GM23338 (cell line): ENCODE data around the gene ARHGEF39. TPM values are rescaled to one million over a fixed set of nuclear protein-coding genes. Genes with fewer than 3 reads are reported as not detected.

Experiments
- CREB1 ChIP-seq: fragments of 250-450 bp; sonication (Bioruptor Pico); IDR thresholded peaks from 2 replicates; pipeline ENCODE4 v1.5.0; 2020; ENCODE audit warnings: low read depth, mild to moderate bottlenecking, moderate library complexity
- EZH2phosphoT487 ChIP-seq: fragments of 200-600 bp; sonication (generic); IDR thresholded peaks from one replicate; pipeline ENCODE4 v1.8.1; 2018; ENCODE audit warnings: antibody characterized with exemption; ENCODE audit not compliant: unreplicated experiment
- JUNB ChIP-seq: IDR thresholded peaks from one replicate; pipeline ENCODE4 v1.6.1; 2016; ENCODE audit warnings: antibody characterized with exemption; ENCODE audit not compliant: unreplicated experiment
- NANOG ChIP-seq: IDR thresholded peaks from 2 replicates; pipeline ENCODE4 v1.6.1; 2016; ENCODE audit warnings: antibody characterized with exemption, borderline replicate concordance
- POLR2AphosphoS5 ChIP-seq: IDR thresholded peaks from 2 replicates; pipeline ENCODE4 v1.6.1; 2016; ENCODE audit warnings: antibody characterized with exemption, low read depth
- STAT1 ChIP-seq: IDR thresholded peaks from one replicate; pipeline ENCODE4 v1.6.1; 2016; ENCODE audit warnings: antibody characterized with exemption; ENCODE audit not compliant: unreplicated experiment
- polyA plus RNA-seq: library from polyadenylated mRNA; unstranded; fragments of >200 nt; fragmentation: Nextera tagmentation; extraction: Ambion mirVana; gene quantifications from 2 replicates; pipeline ENCODE4 v1.2.1, GENCODE V29; 2016
- total RNA-seq: library from RNA; depleted of rRNA; stranded (reverse); fragments of >200 nt; shearing (Covaris generic); gene quantifications from 2 replicates; pipeline ENCODE4 v1.2.3, GENCODE V29; 2014
- TF ChIP-seq, protein P1 (sequence below): fragments of 250-450 bp; sonication (Bioruptor Pico); IDR thresholded peaks from 2 replicates; pipeline ENCODE4 v1.5.0; 2020; ENCODE audit warnings: mild to moderate bottlenecking, moderate library complexity
- TF ChIP-seq, protein P2 (sequence below): IDR thresholded peaks from 2 replicates; pipeline ENCODE4 v1.6.1; 2016; ENCODE audit warnings: antibody characterized with exemption
- TF ChIP-seq, protein P3 (sequence below), 2 experiments: fragments of 200-600 bp in 1 of 2; sonication (generic) in 1 of 2; conservative IDR thresholded peaks; 2 replicates each; pipeline versions ENCODE4 v1.5.1 to v1.6.1; 2016 to 2017; ENCODE audit warnings: antibody characterized with exemption in 2 of 2, low read depth in 2 of 2, mild to moderate bottlenecking in 2 of 2, moderate library complexity in 1 of 2

ARHGEF39 gene
- total and polyA plus RNA-seq, 2 experiments from 2014 or later = 16.8 to 31.0 TPM

DNA sequence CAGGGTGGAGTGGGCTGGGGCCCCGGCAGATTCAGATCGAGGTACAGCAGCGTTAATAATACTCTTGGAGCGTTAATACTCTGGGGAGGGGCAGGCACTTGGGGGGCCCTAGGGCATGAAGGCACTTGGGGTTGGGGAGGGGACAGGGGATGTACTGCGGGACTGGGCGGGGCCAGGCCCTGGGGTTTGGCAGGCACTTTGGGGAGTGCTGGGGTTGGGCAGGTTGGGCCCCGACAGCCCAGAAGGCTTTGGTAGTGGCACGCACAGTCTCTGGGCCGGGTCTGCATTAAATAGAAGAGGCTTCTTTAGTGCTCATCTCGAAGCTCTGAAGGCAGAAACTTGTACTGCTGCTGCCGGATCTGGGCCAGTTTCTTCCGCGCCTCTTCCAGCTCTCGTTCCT, 32.5 kb upstream of the ARHGEF39 start (continued):
- TF ChIP-seq, protein P1, sequence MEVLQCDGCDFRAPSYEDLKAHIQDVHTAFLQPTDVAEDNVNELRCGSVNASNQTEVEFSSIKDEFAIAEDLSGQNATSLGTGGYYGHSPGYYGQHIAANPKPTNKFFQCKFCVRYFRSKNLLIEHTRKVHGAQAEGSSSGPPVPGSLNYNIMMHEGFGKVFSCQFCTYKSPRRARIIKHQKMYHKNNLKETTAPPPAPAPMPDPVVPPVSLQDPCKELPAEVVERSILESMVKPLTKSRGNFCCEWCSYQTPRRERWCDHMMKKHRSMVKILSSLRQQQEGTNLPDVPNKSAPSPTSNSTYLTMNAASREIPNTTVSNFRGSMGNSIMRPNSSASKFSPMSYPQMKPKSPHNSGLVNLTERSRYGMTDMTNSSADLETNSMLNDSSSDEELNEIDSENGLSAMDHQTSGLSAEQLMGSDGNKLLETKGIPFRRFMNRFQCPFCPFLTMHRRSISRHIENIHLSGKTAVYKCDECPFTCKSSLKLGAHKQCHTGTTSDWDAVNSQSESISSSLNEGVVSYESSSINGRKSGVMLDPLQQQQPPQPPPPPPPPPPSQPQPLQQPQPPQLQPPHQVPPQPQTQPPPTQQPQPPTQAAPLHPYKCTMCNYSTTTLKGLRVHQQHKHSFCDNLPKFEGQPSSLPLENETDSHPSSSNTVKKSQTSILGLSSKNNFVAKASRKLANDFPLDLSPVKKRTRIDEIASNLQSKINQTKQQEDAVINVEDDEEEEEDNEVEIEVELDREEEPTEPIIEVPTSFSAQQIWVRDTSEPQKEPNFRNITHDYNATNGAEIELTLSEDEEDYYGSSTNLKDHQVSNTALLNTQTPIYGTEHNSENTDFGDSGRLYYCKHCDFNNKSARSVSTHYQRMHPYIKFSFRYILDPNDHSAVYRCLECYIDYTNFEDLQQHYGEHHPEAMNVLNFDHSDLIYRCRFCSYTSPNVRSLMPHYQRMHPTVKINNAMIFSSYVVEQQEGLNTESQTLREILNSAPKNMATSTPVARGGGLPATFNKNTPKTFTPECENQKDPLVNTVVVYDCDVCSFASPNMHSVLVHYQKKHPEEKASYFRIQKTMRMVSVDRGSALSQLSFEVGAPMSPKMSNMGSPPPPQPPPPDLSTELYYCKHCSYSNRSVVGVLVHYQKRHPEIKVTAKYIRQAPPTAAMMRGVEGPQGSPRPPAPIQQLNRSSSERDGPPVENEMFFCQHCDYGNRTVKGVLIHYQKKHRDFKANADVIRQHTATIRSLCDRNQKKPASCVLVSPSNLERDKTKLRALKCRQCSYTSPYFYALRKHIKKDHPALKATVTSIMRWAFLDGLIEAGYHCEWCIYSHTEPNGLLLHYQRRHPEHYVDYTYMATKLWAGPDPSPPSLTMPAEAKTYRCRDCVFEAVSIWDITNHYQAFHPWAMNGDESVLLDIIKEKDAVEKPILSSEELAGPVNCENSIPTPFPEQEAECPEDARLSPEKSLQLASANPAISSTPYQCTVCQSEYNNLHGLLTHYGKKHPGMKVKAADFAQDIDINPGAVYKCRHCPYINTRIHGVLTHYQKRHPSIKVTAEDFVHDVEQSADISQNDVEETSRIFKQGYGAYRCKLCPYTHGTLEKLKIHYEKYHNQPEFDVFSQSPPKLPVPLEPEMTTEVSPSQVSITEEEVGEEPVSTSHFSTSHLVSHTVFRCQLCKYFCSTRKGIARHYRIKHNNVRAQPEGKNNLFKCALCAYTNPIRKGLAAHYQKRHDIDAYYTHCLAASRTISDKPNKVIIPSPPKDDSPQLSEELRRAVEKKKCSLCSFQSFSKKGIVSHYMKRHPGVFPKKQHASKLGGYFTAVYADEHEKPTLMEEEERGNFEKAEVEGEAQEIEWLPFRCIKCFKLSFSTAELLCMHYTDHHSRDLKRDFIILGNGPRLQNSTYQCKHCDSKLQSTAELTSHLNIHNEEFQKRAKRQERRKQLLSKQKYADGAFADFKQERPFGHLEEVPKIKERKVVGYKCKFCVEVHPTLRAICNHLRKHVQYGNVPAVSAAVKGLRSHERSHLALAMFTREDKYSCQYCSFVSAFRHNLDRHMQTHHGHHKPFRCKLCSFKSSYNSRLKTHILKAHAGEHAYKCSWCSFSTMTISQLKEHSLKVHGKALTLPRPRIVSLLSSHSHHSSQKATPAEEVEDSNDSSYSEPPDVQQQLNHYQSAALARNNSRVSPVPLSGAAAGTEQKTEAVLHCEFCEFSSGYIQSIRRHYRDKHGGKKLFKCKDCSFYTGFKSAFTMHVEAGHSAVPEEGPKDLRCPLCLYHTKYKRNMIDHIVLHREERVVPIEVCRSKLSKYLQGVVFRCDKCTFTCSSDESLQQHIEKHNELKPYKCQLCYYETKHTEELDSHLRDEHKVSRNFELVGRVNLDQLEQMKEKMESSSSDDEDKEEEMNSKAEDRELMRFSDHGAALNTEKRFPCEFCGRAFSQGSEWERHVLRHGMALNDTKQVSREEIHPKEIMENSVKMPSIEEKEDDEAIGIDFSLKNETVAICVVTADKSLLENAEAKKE (CRISPR knock-in tag) = no peak
- TF ChIP-seq, protein P2, sequence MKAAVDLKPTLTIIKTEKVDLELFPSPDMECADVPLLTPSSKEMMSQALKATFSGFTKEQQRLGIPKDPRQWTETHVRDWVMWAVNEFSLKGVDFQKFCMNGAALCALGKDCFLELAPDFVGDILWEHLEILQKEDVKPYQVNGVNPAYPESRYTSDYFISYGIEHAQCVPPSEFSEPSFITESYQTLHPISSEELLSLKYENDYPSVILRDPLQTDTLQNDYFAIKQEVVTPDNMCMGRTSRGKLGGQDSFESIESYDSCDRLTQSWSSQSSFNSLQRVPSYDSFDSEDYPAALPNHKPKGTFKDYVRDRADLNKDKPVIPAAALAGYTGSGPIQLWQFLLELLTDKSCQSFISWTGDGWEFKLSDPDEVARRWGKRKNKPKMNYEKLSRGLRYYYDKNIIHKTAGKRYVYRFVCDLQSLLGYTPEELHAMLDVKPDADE = no peak
- no peak for TF ChIP-seq JUNB
- no peak for TF ChIP-seq EZH2phosphoT487
- TF ChIP-seq, protein P3, sequence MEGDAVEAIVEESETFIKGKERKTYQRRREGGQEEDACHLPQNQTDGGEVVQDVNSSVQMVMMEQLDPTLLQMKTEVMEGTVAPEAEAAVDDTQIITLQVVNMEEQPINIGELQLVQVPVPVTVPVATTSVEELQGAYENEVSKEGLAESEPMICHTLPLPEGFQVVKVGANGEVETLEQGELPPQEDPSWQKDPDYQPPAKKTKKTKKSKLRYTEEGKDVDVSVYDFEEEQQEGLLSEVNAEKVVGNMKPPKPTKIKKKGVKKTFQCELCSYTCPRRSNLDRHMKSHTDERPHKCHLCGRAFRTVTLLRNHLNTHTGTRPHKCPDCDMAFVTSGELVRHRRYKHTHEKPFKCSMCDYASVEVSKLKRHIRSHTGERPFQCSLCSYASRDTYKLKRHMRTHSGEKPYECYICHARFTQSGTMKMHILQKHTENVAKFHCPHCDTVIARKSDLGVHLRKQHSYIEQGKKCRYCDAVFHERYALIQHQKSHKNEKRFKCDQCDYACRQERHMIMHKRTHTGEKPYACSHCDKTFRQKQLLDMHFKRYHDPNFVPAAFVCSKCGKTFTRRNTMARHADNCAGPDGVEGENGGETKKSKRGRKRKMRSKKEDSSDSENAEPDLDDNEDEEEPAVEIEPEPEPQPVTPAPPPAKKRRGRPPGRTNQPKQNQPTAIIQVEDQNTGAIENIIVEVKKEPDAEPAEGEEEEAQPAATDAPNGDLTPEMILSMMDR (conservative IDR thresholded peaks at IDR 0.05; ENCODE audit: low read depth in 2 of 2) = no peak
- no peak for TF ChIP-seq STAT1
- TF ChIP-seq POLR2AphosphoS5 = no peak
- no peak for TF ChIP-seq CREB1 (CRISPR knock-in tag)
- TF ChIP-seq NANOG = no peak
